Measurements from ENCODE around the gene ARMC6.
"Not testable (repeated sequence)": the region's sequence is repeated elsewhere in the genome, so short reads cannot be mapped to it uniquely, and the experiment has no call there.

ARMC6 gene

DNA sequence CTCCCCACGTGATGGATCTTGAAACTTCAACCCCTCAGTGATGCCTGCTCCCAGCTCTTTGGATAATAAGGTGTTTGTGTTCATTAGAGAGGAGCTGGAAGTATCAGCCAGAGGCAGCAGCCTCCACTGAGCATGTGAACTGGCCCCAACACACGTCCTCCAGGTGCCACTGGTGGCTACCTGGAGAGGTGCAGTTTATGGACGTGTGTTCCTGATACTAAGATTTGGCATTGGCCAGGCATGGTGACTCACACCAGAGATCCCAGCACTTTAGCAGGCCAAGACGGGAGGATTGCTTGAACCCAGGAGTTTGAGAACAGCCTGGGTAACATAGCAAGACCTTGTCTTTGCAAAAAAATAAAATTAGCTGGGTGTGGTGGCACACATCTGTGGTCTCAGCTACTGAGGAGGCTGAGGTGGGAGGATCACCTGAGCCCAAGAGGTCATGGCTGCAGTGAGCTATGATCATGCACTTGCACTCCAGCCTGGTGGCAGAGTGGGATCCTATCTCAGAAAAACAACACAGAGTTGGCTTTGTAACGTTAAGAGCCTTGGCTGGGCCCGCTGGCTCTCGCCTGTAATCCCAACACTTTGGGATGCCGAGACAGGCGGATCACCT, 64.8 kb downstream of the ARMC6 start:
- H3K23ac ChIP-seq (ENCODE audit: low read length) = no peak overlapping the region
- no peak overlapping the region for H2BK15ac ChIP-seq (replicated peaks; ENCODE audit: low read depth)
- no peak overlapping the region for H2AK5ac ChIP-seq (ENCODE audit: low read length)
- no CpG with 5 or more reads among the region's 9 CpGs for whole genome bisulfite sequencing (ENCODE audit: extremely low coverage, insufficient coverage, low lambda C conversion rate)
- H3K27me3 ChIP-seq (ENCODE audit: insufficient read depth, low read length, poor library complexity) = no peaks in the 10 kb centered on the region
- H3K4ac ChIP-seq (ENCODE audit: low read depth, low read length) = no peak overlapping the region
- no peak overlapping the region for H3K4me2 ChIP-seq (ENCODE audit: low read length)
- H2BK120ac ChIP-seq (ENCODE audit: low read depth, low read length) = no peak overlapping the region
- no peak overlapping the region for H3K18ac ChIP-seq (ENCODE audit: low read length)
- H3K9ac ChIP-seq (ENCODE audit: low read length) = no peak overlapping the region
- H4K5ac ChIP-seq (ENCODE audit: low read length) = no peak overlapping the region
- no peak overlapping the region for H2BK5ac ChIP-seq (ENCODE audit: low read length)
- H3K79me2 ChIP-seq (ENCODE audit: control insufficient read depth, insufficient read depth, low read length) = no peaks in the 10 kb centered on the region
- no peak for DNase-seq
- H3K4me1 ChIP-seq (ENCODE audit: control insufficient read depth, low read depth, low read length) = no peaks in the 10 kb centered on the region
- no peaks in the 10 kb centered on the region for H3K79me1 ChIP-seq (ENCODE audit: low read length)
- no peak overlapping the region for H3K56ac ChIP-seq (ENCODE audit: low read length)
- no peaks in the 10 kb centered on the region for H3K36me3 ChIP-seq (ENCODE audit: control insufficient read depth, insufficient read depth, low read length)
- no peak overlapping the region for H3K4me3 ChIP-seq (ENCODE audit: low read length)
- no peak overlapping the region for H4K8ac ChIP-seq (ENCODE audit: low read depth, low read length)
- H3K27ac ChIP-seq (ENCODE audit: low read depth, low read length) = no peak overlapping the region

DNA sequence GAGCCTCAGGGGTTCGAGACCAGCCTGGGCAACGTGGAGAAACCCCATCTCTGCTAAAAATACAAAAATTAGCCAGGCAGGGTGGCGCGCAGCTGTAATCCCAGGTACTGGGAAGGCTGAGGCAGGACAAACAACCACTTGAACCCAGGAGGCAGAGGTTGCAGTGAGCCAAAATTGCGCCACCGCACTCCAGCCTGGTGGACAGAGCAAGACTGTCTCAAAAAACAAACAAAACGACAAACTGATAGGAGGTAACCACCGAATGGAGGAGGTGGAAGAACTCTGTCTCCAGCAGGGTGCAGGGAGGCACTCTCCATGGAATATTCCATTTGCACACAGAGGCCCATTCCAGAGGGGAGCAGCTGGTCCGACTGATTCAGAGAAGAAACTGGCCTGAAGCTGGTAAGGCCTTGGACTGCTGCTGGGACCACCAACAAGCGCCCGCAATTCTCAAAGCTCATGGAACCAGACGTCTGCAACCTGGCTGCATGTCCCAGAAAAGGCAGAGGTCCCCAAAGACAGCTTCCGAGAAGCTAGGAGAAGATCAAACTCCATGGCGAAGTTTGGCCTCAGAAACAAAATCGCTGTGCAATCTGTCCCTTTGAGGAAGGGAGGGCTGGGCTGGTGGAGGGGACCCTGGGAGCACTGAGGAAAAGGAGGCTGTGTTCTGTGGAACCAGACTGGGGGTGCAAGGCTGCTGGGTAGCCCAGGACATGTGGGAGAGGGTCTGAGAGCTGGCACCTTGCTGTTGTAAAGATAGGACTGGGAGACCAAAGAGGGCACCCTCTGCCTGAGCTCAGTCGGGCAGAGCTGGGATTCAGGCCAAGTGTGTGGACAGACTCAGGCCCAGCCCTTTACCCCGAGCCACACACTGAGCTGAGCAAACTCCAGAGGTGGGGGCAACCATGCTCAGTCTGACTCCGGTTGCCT, 65.6 kb downstream of the ARMC6 start:
- Histone ChIP-seq H3K56ac (ENCODE audit: low read length) (no peak overlapping the region), H3K27ac (ENCODE audit: low read depth, low read length) (no peak overlapping the region), H3K4me2 (ENCODE audit: low read length) (no peak overlapping the region), H3K18ac (ENCODE audit: low read length) (no peak overlapping the region), H3K36me3 (ENCODE audit: control insufficient read depth, insufficient read depth, low read length) (no peaks in the 10 kb centered on the region), H3K23ac (ENCODE audit: low read length) (no peak overlapping the region), H3K79me2 (ENCODE audit: control insufficient read depth, insufficient read depth, low read length) (no peaks in the 10 kb centered on the region), H3K4me3 (ENCODE audit: low read length) (no peak overlapping the region), H2BK120ac (ENCODE audit: low read depth, low read length) (no peak overlapping the region), H2BK15ac (replicated peaks; ENCODE audit: low read depth) (no peak overlapping the region), H3K9ac (ENCODE audit: low read length) (no peak overlapping the region), H3K4ac (ENCODE audit: low read depth, low read length) (no peak overlapping the region), H4K8ac (ENCODE audit: low read depth, low read length) (no peak overlapping the region), H3K79me1 (ENCODE audit: low read length) (no peaks in the 10 kb centered on the region), H2BK5ac (ENCODE audit: low read length) (no peak overlapping the region), H2AK5ac (ENCODE audit: low read length) (no peak overlapping the region), H3K27me3 (ENCODE audit: insufficient read depth, low read length, poor library complexity) (no peaks in the 10 kb centered on the region), H3K4me1 (ENCODE audit: control insufficient read depth, low read depth, low read length) (no peaks in the 10 kb centered on the region), H4K5ac (ENCODE audit: low read length) (no peak overlapping the region)
- no CpG with 5 or more reads among the region's 18 CpGs for WGBS (ENCODE audit: extremely low coverage, insufficient coverage, low lambda C conversion rate)
- no peak for DNase-seq

GRCh38 chr19:19101540-19101939, 68.1 kb downstream of the ARMC6 start:
- no peak overlapping the region for H3K4ac ChIP-seq (ENCODE audit: low read depth, low read length)
- no peak overlapping the region for H3K27ac ChIP-seq (ENCODE audit: low read depth, low read length)
- no peak overlapping the region for H4K8ac ChIP-seq (ENCODE audit: low read depth, low read length)
- H3K4me3 ChIP-seq (ENCODE audit: low read length) = no peak overlapping the region
- H3K56ac ChIP-seq (ENCODE audit: low read length) = no peak overlapping the region
- no peaks in the 10 kb centered on the region for H3K36me3 ChIP-seq (ENCODE audit: control insufficient read depth, insufficient read depth, low read length)
- peaks cover 2% of the 10 kb centered on the region for H3K4me1 ChIP-seq (ENCODE audit: control insufficient read depth, low read depth, low read length)
- no peak overlapping the region for H2BK5ac ChIP-seq (ENCODE audit: low read length)
- no peak overlapping the region for H3K4me2 ChIP-seq (ENCODE audit: low read length)
- no CpG with 5 or more reads among the region's 8 CpGs for WGBS (ENCODE audit: extremely low coverage, insufficient coverage, low lambda C conversion rate)
- no peaks in the 10 kb centered on the region for H3K27me3 ChIP-seq (ENCODE audit: insufficient read depth, low read length, poor library complexity)
- H3K79me2 ChIP-seq (ENCODE audit: control insufficient read depth, insufficient read depth, low read length) = no peaks in the 10 kb centered on the region
- no peak overlapping the region for H3K9ac ChIP-seq (ENCODE audit: low read length)
- no peak overlapping the region for H3K23ac ChIP-seq (ENCODE audit: low read length)
- H2AK5ac ChIP-seq (ENCODE audit: low read length) = no peak overlapping the region
- no peak overlapping the region for H3K18ac ChIP-seq (ENCODE audit: low read length)
- H3K79me1 ChIP-seq (ENCODE audit: low read length) = no peaks in the 10 kb centered on the region
- H4K5ac ChIP-seq (ENCODE audit: low read length) = no peak overlapping the region
- no peak for DNase-seq
- H2BK15ac ChIP-seq (replicated peaks; ENCODE audit: low read depth) = no peak overlapping the region
- H2BK120ac ChIP-seq (ENCODE audit: low read depth, low read length) = no peak overlapping the region

DNA sequence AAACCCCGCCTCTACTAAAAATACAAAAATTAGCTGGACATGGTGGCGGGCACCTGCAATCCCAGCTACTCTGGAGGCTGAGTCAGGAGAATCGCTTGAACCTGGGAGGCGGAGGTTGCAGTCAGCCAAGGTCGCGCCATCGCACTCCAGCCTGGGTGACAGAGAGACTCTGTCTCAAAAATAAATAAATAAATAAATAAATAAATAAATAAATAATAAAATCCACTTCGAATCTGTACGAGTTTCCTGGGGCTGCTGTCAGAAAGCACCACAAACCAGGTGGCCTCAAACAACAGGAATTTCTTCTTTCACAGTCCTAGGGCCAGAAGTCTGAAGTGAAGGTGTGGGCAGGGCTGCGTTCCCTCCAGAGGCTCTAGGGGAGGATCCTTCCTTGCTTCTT, 69.2 kb downstream of the ARMC6 start:
- H4K5ac ChIP-seq (ENCODE audit: low read length); H3K36me3 ChIP-seq (ENCODE audit: control insufficient read depth, insufficient read depth, low read length); H3K56ac ChIP-seq (ENCODE audit: low read length); H3K27me3 ChIP-seq (ENCODE audit: insufficient read depth, low read length, poor library complexity); DNase-seq; H2AK5ac ChIP-seq (ENCODE audit: low read length); H2BK5ac ChIP-seq (ENCODE audit: low read length); H3K18ac ChIP-seq (ENCODE audit: low read length); H3K4ac ChIP-seq (ENCODE audit: low read depth, low read length); H3K4me2 ChIP-seq (ENCODE audit: low read length); H4K8ac ChIP-seq (ENCODE audit: low read depth, low read length); H3K27ac ChIP-seq (ENCODE audit: low read depth, low read length); H3K9ac ChIP-seq (ENCODE audit: low read length); H3K79me1 ChIP-seq (ENCODE audit: low read length); H3K4me3 ChIP-seq (ENCODE audit: low read length); H3K79me2 ChIP-seq (ENCODE audit: control insufficient read depth, insufficient read depth, low read length); H2BK15ac ChIP-seq (replicated peaks; ENCODE audit: low read depth); H3K23ac ChIP-seq (ENCODE audit: low read length); H3K4me1 ChIP-seq (ENCODE audit: control insufficient read depth, low read depth, low read length); H2BK120ac ChIP-seq (ENCODE audit: low read depth, low read length): not testable (repeated sequence)
- no CpG with 5 or more reads among the region's 10 CpGs for WGBS (ENCODE audit: extremely low coverage, insufficient coverage, low lambda C conversion rate)

DNA sequence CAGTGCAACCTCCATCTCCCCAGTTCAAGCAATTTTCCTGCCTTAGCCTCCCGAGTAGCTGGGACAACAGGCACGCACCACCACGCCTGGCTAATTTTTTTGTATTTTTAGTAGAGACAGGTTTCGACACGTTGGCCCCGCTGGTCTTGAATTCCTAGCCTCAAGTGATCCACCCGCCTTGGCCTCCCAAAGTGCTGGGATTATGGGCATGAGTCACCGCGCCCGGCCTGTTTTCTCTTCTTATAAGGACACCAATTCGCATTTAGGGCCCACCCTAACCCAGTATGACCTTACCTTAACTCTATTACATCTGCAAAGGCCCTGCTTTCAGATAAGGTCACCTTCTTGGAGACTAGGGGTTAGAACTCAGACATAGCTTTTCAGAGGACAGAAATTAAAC, 69.8 kb downstream of the ARMC6 start:
- Histone ChIP-seq H3K18ac (ENCODE audit: low read length) (no peak overlapping the region), H2BK5ac (ENCODE audit: low read length) (no peak overlapping the region), H2AK5ac (ENCODE audit: low read length) (no peak overlapping the region), H3K56ac (ENCODE audit: low read length) (no peak overlapping the region), H3K36me3 (ENCODE audit: control insufficient read depth, insufficient read depth, low read length) (no peaks in the 10 kb centered on the region), H2BK15ac (replicated peaks; ENCODE audit: low read depth) (no peak overlapping the region), H3K4me3 (ENCODE audit: low read length) (no peak overlapping the region), H3K23ac (ENCODE audit: low read length) (no peak overlapping the region), H3K79me2 (ENCODE audit: control insufficient read depth, insufficient read depth, low read length) (no peaks in the 10 kb centered on the region), H3K27me3 (ENCODE audit: insufficient read depth, low read length, poor library complexity) (no peaks in the 10 kb centered on the region), H4K5ac (ENCODE audit: low read length) (no peak overlapping the region), H3K4ac (ENCODE audit: low read depth, low read length) (no peak overlapping the region), H3K4me2 (ENCODE audit: low read length) (no peak overlapping the region), H3K4me1 (ENCODE audit: control insufficient read depth, low read depth, low read length) (peaks cover 2% of the 10 kb centered on the region), H3K79me1 (ENCODE audit: low read length) (no peaks in the 10 kb centered on the region), H4K8ac (ENCODE audit: low read depth, low read length) (no peak overlapping the region), H2BK120ac (ENCODE audit: low read depth, low read length) (no peak overlapping the region), H3K27ac (ENCODE audit: low read depth, low read length) (no peak overlapping the region), H3K9ac (ENCODE audit: low read length) (no peak overlapping the region)
- no CpG with 5 or more reads among the region's 11 CpGs for WGBS (ENCODE audit: extremely low coverage, insufficient coverage, low lambda C conversion rate)
- no peak for DNase-seq

Data from mesendoderm (in vitro differentiated cells).